ENCODE data around the gene D2HGDH. TPM values are rescaled to one million over a fixed set of nuclear protein-coding genes. Genes with fewer than 3 reads are reported as not detected.
"Not testable (repeated sequence)": the region's sequence is repeated elsewhere in the genome, so short reads cannot be mapped to it uniquely, and the experiment has no call there.

The D2HGDH gene
- total RNA-seq, 1 donor from 2014 or later: 19.0 TPM

DNA sequence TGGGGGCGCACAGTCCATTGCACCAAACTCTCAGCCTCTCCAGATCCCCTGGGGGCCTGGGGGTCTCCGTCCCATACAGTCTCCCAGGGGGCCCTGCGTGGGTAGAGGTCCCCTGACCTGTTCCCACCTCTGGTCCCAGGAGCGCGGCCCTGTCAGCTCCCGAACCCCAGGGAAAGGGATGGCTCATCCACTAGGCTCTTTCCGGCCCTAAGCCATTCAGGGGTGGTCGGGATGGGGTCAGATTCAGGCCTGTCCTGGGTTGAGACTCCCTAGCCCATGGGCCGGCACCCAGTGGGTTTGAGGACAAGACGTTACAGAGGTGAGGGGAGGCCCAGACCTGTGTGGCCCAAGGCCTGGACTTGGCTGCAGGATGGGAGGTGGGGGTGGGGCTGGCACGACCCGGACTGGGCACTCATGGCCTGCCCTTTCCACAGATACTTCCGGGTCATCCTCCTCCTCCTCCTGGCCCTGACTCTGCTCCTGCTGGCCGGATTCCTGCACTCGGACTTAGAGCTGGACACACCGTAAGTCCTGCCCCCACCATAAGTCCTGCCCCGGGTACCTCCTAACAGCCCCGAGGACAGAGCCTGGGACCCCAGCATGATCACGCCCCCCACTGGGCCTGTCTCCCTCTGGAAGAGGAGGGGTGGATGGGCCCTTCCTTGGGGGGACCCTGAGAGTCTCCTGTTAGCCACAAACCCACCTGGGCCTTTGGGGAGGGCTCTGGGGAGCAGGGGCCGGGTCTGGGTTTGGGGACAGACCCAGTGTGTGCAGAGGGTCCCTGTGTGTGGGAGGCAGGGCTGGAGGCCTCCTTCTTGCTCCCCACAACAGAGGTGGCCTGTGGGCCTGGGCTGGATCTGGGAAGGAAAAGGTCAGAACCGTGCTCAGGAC, 64.4 kb downstream of the D2HGDH start:
- intact Hi-C loops (cut with DNase I): no loop called here
- peak; percentile 22 for DNase-seq
- ATAC-seq (ENCODE audit: poor library complexity): no peak

DNA sequence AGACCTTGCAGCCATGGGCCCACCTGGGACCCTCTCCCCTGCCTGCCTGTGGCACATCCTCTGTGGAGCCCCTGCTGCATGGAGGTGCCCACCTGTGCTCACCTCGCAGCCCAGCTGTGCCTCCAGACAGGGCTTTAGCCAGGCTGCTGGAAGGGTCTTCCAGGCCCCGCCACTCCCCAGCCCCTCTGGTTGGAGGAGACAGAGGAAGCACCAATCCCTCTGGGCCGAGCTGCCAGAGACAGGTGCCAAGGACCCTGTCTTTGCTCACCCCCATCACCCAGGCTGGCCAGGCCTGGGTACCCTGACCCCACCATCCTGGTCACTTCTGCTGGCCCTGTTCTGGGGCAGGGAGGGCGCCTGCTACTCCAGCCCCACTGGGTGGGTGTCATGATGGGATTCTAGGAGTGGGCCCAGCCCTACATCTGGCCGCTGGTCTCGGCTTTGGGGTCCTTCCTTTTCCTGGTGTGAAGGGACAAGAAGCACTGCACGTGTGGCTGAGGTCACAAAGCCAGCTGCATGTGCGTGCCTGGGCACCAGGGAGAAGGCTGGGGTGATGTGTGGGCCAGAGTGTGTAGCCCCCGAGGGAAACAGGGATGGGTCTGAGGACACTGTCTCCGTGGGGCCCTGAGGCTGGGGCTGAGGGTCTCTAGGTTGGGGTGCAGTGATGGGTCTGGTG, 65.2 kb downstream of the D2HGDH start:
- no peak for ATAC-seq (ENCODE audit: poor library complexity)
- intact Hi-C loops (cut with DNase I): no loop called here

DNA sequence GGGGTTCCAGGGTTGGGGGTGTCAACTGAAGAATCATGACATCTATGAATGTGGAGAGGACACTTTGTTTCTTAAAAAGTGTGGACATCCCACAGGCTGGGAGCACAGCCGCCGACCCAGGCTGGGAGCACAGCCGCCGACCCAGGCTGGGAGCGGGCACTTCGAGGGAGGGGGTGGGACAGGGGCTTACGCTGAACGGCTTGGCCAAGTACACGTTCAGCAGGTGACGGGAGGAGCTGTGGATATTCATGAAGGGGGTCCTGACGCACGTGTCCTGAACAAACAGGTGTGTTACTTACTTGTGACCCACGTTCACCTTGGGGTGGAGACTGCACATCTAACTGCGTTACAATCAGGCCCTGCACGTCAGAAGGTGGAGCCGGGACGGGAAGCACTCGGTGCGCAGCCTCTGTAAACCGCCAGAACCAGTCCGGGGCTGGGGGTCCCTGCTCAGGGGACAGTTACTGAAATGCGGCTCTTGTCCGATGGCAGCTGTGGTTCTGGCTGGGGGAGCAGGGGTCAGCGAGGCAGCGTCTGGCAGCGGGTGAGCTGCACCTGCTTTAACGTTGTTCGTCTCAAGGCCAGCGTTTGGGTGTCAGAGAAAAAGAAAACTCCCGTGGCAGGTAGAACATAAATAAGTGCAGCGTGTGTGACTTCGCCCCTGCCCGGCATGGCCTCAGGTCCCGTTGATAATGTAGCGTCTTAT, 65.9 kb downstream of the D2HGDH start:
- peak; percentile 23 for DNase-seq
- ATAC-seq (ENCODE audit: poor library complexity); intact Hi-C loops (cut with DNase I): not testable (repeated sequence)

More for the DNA sequence above, 65.2 kb downstream of the D2HGDH start:
- DNase-seq: no peak

DNA sequence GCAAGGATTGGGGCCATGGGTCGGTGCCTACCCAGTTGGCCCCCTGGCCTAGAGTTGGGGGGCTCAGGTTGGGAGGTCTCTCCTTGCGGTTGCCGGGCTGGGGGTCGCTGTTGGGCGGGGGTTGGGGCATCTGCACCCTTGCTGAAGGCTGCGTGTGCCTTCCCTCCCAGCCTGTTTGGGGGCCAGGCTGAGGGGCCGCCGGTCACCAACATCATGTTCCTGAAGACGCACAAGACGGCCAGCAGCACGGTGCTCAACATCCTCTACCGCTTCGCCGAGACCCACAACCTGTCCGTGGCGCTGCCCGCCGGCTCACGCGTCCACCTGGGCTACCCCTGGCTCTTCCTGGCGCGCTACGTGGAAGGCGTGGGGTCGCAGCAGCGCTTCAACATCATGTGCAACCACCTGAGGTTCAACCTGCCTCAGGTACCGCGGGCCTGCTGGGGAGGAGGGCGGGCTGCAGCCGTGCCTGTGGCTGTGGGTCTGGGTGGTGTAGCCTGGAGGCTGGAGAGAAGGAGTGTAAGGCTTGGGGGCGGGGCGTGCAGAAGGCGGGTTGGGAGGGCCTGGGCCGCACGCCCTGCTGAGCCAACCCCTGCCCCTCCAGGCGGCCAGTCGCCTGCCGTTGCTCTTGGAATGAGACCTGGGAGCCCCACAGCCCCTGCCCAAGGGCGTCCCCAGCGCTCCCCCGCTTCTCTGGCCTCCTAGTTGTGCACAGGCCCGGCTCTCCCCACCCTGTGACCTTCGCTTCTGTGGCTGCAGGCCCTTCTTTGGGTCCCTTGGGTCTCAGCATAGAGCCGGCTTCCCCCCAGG, 67.4 kb downstream of the D2HGDH start:
- intact Hi-C loops (cut with DNase I): no loop called here
- no peak for ATAC-seq (ENCODE audit: poor library complexity)
- no peak for DNase-seq

DNA sequence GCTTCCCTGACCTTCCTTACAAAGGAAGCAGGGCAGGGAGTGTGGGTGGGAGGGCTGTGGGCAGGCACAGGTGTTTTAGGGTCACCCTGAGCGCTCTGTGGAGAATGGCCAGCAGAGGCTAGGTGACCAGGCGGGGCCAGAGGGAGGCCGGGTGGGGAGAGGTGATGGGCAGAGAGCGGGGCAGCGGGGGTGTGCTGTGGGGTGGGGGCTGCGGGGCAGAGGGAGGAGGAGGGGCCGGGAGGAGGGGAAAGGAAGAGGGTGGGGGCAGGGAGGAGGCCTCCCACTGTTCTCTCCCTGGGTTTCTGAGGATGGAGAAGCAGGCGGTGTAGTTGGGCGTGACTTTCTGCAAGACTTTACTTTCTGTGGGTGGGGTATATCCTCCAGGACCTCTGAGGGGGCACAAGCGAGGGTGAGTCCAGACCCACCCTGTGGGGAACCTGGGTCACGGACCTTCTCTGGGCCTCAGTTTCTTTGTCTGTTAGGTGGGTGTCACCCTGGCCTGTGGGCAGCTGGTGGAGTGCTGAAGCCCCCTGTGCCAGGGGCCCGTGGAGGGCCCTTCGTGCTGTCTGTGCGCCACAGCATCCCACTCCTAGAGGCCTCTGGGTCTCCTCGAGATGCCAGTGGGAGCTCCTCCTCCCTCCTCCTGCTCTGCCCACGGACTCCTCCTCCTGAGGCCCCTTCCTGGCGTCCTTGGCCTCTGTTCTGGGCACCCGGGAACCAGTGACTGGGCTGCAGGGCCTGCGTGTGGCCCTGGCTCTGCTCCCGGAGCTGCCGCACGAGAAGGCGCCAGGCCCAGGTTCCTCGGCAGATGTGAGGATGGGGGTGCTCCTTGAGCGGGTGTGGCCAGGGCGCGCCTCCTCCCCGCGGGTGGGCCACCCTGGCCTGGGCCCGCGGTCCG, 68.2 kb downstream of the D2HGDH start:
- intact Hi-C loops (cut with DNase I): no loop called here
- DNase-seq (no peak), ATAC-seq (ENCODE audit: poor library complexity) (no peak)

DNA sequence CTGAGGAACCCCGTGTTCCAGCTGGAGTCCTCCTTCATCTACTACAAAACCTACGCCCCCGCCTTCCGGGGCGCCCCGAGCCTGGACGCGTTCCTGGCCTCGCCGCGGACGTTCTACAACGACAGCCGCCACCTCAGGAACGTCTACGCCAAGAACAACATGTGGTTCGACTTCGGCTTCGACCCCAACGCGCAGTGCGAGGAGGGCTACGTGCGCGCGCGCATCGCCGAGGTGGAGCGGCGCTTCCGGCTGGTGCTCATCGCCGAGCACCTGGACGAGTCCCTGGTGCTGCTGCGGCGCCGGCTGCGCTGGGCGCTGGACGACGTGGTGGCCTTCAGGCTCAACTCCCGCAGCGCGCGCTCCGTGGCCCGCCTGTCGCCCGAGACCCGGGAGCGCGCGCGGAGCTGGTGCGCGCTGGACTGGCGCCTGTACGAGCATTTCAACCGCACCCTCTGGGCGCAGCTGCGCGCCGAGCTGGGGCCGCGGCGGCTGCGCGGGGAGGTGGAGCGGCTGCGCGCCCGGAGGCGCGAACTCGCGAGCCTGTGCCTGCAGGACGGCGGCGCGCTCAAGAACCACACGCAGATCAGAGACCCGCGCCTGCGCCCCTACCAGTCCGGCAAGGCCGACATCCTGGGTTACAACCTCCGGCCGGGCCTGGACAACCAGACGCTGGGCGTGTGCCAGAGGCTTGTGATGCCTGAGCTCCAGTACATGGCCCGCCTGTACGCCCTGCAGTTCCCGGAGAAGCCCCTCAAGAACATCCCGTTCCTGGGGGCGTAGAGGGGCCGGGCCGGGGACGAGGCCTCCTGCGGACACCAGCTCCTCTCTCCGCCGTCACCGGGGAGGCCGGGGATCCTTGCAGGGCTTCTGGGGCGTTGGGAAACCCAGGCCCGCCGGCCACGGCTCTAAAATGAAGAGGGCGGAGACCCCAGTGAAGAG, 69.2 kb downstream of the D2HGDH start:
- ATAC-seq (ENCODE audit: poor library complexity) (peak; percentile 80), DNase-seq (peak; percentile 67)
- intact Hi-C loops (cut with DNase I): no loop called here

DNA sequence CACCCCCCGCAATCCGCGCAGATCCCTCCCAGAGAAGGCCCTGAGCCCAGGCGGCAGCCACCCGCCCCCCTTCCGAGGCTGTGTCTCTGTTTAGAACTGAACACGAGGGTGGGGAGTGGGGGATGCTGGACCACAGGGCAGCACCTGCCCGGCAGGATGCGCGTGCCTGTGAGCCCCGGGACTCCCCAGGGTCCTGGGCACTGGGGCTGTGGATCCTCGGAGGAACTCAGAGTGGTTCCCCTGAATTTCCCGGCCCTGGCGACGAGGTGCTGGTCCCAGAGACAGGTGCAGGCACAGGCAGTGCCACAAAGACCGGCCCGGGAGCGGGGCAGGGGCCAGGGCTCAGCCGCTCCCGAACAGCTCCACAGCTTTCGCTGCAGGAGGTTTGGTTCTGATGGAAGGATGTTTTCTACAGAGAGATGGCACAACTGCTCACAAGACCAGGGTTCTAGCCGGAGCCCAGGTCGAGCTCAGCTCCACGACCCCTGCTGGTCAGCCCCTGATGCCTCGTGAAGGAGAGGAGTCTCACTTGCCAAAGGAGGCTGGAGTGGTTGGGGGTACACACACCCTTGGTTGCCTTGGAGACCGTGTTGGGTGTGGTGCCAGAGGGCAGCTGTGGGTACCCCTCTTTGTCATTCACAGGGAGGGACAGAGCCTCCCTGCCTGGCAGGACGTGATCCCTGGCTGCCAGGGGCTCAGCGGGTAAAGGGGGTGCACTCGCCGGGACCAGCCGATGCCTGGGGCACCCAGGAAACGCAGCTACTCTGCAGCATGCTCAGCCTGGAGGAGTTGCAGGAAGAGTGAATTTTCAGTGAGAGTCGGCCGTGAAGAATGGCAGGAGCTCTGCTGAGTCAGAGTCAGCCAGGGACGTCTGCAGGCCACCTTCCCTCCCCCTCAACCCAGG, 70.1 kb downstream of the D2HGDH start:
- no peak for DNase-seq
- intact Hi-C loops (cut with DNase I): no loop called here
- no peak for ATAC-seq (ENCODE audit: poor library complexity)

DNA sequence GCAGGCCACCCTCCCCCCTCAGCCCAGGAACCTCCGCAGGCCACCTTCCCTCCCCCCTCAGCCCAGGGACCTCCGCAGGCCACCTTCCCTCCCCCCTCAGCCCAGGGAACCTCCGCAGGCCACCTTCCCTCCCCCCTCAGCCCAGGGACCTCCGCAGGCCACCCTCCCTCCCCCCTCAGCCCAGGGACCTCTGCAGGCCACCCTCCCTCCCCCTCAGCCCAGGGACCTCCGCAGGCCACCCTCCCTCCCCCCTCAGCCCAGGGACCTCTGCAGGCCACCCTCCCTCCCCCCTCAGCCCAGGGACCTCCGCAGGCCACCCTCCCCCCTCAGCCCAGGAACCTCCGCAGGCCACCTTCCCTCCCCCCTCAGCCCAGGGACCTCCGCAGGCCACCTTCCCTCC, 71.8 kb downstream of the D2HGDH start:
- ATAC-seq (ENCODE audit: poor library complexity); DNase-seq; intact Hi-C loops (cut with DNase I): not testable (repeated sequence)

DNA sequence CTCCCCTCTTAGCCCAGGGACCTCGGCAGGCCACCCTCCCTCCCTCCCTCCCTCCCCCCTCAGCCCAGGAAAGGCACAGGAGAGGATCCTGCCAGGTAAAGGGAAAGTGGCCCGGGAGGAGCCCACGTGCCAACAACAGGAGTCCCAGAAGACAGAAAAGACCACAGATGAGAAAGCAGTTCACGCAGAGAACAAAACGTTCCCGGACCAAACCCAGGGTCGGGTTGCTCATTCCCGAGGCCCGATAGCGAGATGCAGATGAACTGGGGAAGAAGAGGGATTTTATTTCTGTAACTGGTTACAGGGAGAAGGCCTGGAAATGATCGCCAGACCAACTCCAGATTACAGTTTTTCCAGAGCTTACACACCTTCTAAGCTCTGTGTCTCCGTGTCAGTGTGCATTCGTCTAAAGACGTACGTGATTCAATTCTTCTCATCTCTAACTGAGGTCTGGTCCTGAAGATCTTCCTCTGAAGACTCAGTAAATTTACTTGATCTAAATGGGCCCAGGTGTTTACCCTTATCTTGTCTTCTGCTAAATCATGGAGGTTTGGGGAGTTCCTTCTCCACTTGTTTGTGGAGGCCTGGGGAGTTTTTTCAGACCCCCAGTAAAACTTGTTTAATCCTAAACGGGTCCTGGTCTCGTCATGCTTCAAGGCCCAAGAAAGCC, 73.8 kb downstream of the D2HGDH start:
- DNase-seq: no peak
- intact Hi-C loops (cut with DNase I): no loop called here
- no peak for ATAC-seq (ENCODE audit: poor library complexity)

DNA sequence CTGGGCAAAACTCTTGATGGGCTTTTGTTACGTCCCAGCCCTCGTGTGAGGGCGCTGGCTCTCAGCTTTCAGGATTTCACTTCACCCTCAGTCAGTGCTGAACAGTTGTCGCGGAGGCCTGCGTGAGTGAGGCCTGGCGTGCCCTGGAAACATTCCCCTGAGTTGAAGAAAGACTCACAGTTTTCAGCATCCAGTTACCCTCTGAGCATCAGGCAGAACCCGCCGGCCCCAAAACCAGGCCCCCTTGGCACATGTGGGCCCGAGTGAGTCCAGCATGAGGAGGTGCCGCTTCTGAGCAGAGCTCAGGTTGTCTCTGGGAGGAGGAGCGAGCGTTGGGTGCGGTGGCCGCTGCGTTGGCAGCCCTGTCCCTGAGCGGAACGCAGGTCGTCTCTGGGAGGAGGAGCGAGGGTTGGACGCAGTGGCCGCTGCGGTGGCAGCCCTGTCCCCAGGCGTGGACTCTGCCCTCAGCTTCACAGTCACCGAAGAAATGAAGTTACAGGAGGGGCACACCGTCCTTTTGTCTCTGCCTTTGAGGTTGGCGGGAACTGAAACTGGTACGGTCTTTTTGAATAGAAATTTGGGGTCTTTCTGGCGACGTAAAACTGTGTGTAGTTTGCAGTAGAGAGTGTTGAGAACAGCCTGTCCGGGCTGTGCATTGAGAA, 74.4 kb downstream of the D2HGDH start, which contains the start of gene NEU4:
Gene NEU4, plus strand, starts transcription at position 473 of the 662 bp plus-strand sequence. CDS start 5,292 bp downstream, outside the sequence.
- ATAC-seq (ENCODE audit: poor library complexity): no peak
- intact Hi-C loops (cut with DNase I): no loop called here
- peak; percentile 29 for DNase-seq

DNA sequence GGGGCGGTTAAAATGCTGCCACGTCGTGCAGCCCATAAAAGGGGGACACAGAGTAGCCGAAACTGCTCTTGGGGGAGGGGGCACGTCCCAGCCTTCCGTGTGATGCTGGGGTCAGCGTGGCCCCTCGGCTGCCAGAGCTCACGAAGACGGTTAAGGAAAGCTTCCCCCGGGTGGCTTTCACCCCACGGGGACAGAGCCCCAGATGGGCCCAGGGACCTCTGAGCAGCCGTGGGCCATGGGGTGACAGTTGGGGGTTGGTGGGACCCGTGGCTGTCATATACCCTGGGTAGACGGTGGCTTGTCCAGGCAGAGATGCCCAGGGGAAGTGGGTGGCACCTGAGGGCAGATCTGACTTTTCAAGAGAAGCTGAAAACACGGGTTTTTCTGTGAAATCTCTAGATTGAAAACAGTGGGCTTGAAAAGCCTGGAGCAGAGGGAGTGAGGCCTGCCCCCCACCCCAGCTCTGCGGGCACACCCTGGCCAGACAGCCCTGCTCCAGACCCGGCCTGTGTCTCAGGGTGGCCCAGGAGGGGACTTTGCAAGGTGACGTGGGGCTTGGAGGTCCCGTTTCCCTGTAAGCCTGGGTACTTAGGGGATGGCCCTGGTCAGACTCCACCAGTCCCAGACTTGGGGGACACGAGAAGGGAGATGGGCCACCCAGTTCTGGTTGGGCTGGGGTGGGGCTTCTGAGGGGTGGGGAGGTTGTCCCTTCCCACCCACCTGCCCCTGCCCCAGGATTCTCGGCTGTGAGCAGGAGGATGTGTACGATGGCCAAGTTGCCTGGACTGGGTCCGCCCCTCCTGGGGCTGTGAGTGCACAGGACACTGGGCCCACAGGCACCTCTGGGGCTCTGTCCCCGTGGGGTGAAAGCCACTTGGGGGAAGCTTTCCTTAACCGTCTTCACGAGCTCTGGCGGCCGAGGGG, 75.2 kb downstream of the D2HGDH start:
- DNase-seq: peak; percentile 36
- ATAC-seq (ENCODE audit: poor library complexity): no peak
- intact Hi-C loops (cut with DNase I): no loop called here

DNA sequence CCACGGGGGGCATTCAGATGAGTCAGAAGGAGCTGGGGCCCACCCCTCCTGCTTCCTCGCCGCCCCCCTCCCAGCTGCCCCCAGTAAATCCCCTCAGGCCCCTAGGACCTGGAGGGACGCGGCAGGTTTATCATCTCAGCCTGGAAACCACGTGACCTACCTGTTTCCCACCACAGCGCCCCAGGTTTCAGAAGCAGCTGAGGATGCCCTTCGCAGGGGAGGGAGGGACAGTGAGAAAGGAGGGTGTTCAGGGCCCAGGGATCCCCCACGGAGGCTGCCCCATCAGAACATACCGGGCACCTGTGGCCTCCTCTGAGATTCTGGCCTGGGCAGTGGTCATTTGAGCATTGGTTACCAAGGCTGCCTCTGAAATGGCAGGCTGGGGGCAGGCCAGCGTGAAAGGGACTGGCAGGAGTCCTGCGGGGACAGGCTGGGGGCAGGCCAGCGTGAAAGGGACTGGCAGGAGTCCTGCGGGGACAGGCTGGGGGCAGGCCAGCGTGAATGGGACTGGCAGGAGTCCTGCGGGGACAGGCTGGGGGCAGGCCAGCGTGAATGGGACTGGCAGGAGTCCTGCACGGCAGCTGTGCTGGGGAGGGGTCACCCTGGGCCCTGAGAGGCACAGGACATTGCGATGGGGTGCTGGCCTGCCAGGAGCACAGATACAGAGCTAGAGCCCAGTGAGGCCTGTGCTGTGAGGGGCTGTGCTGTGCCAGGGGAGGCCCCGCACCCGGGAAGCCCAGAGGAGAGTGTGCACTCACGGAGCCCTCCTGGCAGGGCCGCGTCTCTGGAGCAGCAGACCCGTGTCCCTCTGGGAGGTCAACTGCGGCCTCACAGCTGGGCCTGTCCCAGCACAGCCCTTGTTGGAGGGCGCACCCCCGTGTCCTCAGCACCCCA, 76.1 kb downstream of the D2HGDH start:
- intact Hi-C loops (cut with DNase I): no loop called here
- ATAC-seq (ENCODE audit: poor library complexity): peak; percentile 92
- peak; percentile 78 for DNase-seq
